Pancreas (tissue), 10 donors: ENCODE results near the gene DLGAP1. TPM values are rescaled to one million over a fixed set of nuclear protein-coding genes. Genes with fewer than 3 reads are reported as not detected.
A peak's percentile ranks its signal among the peaks of the same experiment; 100 is the strongest.

Experiments
- ATAC-seq, 4 donors: fragments of 200-7000 bp; cut with Tn5 transposase; one replicate each; pipeline versions ENCODE4 v1.8.0 to v1.9.1; 2020; ENCODE audit warnings: mild to moderate bottlenecking in 4 of 4, moderate library complexity in 4 of 4
- DNase-seq, 6 donors: peaks; one replicate each; pipeline ENCODE4 v3.0.0-alpha.2; 2020
- FAIRE-seq: peaks from 2 replicates; lab custom pipeline; 2012; peaks lifted over from hg19 to GRCh38; lab: Jason Lieb, UNC
- H3K27ac ChIP-seq, 4 donors: fragments of 200-600 bp; sonication (generic); 1 replicate in 3 of 4; 2 replicates in 1 of 4; pipeline versions ENCODE4 v1.5.0 to v1.8.0; 2020
- H3K27me3 ChIP-seq, 4 donors: fragments of 200-600 bp; one replicate each; pipeline ENCODE4 v1.8.0; 2021
- H3K36me3 ChIP-seq, 3 donors: fragments of 200-600 bp; sonication (generic) in 1 of 3; one replicate each; pipeline versions ENCODE4 v1.5.0 to v1.8.0; 2020 to 2021
- H3K4me1 ChIP-seq, 3 donors: fragments of 200-600 bp; one replicate each; pipeline ENCODE4 v1.8.0; 2021
- H3K4me3 ChIP-seq, 4 donors: fragments of 200-600 bp; sonication (generic) in 2 of 4; one replicate each; pipeline versions ENCODE4 v1.5.0 to v1.8.0; 2020 to 2021
- H3K9me3 ChIP-seq, 4 donors: fragments of 200-600 bp; one replicate each; pipeline ENCODE4 v1.8.0; 2021
- CTCF ChIP-seq, 4 donors: fragments of 200-600 bp; sonication (generic) in 3 of 4; IDR thresholded peaks; one replicate each; pipeline versions ENCODE4 v1.5.0 to v1.8.0; 2021; ENCODE audit warnings: antibody characterized with exemption in 4 of 4
- WGBS, 2 donors: extraction: QIAGEN DNeasy Blood & Tissue Kit; methylation state at CpG; one replicate each; pipeline ENCODE4 v1.1.7; 2013; 5-methylcytosine and 5-hydroxymethylcytosine counted together
- intact Hi-C, 3 donors: fragments of 100-400 bp; cut with DNase I; formaldehyde crosslinking; loops; one replicate each; pipeline versions ENCODE4 v1.11.1 to v1.14.2; 2022
- polyA plus RNA-seq, 2 donors: library from polyadenylated mRNA; stranded (reverse); fragments of 200-250 nt; gene quantifications; one replicate each; pipeline ENCODE4 v1.2.3, GENCODE V29; 2013
- total RNA-seq, 6 donors: library from RNA; stranded (reverse); fragmentation: NEBNext Ultra II Directional in 4 of 6; extraction: Animal tissue kit (Norgen Biotek cat#: 25700) in 4 of 6; gene quantifications; one replicate each; pipeline versions ENCODE4 v1.2.1 to v1.2.4, GENCODE V29; 2021 to 2023
- donor health status: healthy with polysubstance abuse.
- donor health status: DM: no; HTN: no; CAD: no; lungs with moderate emphysema.
- donor health status: DM: no; HTN: no; CAD: no.
- donor health status: control.
- donor health status: control.
- donor health status: Bipolar disorder and iron deficiency.
- donor health status: DM: yes; HTN: yes; CAD: no.
- donor health status: DM: no; HTN: no; CAD: no.
- donor health status: DM: no; HTN: no; CAD: no.
- donor health status: DM: yes; HTN: yes; CAD: no.

The DLGAP1 gene
- total and polyA plus RNA-seq, 8 donors, result 0.12 to 0.62 (median 0.30) TPM; not detected in 2

DNA sequence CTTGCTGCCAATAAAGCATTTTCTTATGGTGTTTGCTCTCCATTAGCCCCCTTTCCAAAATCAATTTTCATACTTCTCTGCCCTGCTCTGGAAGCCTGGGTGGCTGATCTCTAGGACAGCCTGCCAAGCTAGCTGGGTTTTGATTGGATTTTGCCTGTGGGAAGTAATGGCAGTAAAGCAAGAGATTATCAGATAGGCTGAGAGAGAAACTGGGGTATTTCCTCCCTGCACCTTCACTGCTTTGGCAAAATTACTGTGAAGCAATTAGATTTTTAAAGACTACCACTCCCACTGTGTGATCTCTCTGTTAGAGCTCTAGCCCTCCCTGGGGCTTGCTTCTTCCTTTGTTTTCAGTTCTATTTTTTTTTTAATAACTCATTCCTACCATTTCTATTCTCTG lies 223.8 kb downstream of the DLGAP1 start:
- no peak for TF ChIP-seq CTCF (IDR thresholded peaks at IDR 0.05)
- no peaks in the 10 kb centered on the region for H3K9me3 ChIP-seq
- H3K4me1 ChIP-seq, result no peaks in the 10 kb centered on the region
- no peak overlapping the region for H3K27ac ChIP-seq
- no peaks in the 10 kb centered on the region for H3K36me3 ChIP-seq
- DNase-seq, result no peak
- FAIRE-seq, result no peak
- intact Hi-C loops, result no loop called here
- ATAC-seq, result no peak
- H3K27me3 ChIP-seq, result no peaks in the 10 kb centered on the region
- H3K4me3 ChIP-seq, result no peak overlapping the region

DNA sequence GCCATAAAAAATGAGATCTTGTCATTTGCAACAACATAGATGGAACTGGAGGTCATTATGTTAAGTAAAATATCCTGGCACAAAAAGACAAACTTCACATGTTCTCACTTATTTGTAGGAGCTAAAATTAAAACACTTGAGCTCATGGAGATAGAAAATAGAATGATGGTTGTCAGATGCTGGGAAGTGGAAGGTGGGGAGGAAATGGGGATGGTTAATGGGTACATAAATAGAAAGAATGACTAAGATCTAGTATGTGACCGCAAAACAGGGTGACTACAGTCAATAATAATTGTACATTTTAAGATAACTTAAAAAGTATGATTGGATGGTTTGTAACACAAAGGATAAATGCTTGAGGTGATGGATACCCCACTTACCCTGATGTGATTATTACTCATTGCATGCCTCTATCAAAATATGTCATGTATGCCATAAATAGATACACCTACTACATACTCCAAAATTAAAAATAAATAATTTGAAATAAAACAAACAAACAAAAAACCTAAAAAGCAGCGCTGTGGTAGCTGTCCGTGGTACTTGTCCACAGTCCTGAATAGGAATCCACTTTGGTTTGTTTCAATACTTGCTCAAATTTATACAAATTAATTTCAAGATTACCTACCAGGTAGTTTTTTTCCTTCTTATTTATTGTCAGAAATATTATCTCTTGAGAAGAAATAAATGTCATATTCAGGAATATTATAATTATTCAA lies 224.5 kb downstream of the DLGAP1 start:
- no peak for DNase-seq
- TF ChIP-seq CTCF (IDR thresholded peaks at IDR 0.05), result no peak
- Histone ChIP-seq H3K4me3 (no peak overlapping the region), H3K4me1 (no peaks in the 10 kb centered on the region), H3K36me3 (no peaks in the 10 kb centered on the region), H3K27me3 (no peaks in the 10 kb centered on the region), H3K27ac (no peak overlapping the region), H3K9me3 (no peaks in the 10 kb centered on the region)
- ATAC-seq, result no peak
- intact Hi-C loops, result no loop called here
- no peak for FAIRE-seq
- 72 to 83% methylated on average over 3 of the region's 3 CpGs for WGBS, 2 donors

DNA sequence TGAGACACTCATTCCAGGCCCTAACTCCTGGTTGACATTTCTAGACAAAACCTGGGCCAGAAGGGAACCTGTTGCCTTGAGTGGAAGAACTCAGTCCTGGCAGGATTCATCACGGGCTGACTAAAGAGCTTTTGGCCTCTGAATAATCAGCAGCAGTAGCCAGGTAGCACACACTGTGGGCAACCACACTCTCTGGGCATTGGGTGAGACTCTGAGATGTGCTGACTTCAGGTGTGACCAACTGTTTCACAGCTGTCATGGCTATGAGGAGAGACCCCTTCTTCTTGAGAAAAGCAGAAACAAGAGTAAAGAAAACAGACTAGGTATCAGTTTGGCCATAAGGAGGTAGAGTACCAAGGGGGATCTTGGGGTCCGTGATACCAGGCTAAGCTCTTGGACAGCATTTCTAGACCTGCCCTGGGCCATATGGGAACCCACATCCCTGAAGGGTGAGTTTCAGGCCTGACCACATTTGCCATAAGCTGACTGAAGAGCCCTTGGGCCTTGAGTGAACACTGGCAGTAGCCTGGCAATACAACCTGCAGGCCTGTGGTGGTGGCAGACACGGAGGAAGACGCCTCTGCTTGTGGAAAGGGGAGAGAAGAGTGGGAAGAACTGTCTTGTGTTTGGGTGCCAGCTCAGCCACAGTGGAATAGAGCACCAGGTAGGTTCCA lies 230.9 kb downstream of the DLGAP1 start:
- FAIRE-seq (no peak), DNase-seq (peak in 1 of 6 donors; percentile 15), ATAC-seq (no peak)
- H3K4me3 ChIP-seq, result no peak overlapping the region
- no peaks in the 10 kb centered on the region for H3K27me3 ChIP-seq
- WGBS, 2 donors, result 72 to 79% methylated on average over 4 of the region's 4 CpGs
- H3K27ac ChIP-seq, result no peak overlapping the region
- H3K36me3 ChIP-seq, result no peaks in the 10 kb centered on the region
- H3K4me1 ChIP-seq, result no peaks in the 10 kb centered on the region
- no peaks in the 10 kb centered on the region for H3K9me3 ChIP-seq
- no peak for TF ChIP-seq CTCF (IDR thresholded peaks at IDR 0.05)
- intact Hi-C loops, result no loop called here

DNA sequence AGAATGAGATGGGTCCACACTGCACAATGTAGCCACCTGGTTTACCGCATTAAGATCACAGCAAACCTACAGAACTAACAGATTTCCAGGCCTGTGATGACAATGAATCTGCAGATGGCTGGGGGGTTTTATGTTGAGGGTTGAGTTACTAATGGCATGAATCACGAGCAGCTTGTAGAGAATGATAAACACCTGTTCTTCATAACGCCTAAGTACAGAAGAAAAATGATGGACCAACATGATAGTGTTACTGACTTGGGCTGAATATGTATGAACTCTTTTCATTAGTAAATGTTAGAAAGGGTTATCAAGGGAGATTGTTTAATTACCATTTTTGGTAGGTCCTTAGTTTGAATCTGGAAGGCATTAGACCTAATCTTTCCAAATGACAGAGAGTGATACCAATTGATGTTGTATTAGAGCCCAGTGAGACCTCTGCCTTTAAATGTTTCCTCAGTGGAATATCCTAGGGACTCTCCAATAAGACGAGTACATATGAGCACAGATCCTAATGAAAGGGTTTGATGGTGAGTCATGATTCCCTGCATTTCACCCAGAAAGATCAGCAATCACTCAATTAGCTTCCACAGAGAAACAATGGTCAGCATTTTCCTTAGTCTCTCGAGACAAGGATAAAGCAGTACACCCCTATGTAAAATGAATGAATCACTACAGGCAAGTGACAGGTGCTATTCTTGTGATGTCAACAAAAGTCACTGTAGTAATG lies 243.8 kb downstream of the DLGAP1 start:
- TF ChIP-seq CTCF (IDR thresholded peaks at IDR 0.05), result no peak
- H3K9me3 ChIP-seq, result no peaks in the 10 kb centered on the region
- H3K27ac ChIP-seq, result no peak overlapping the region
- no peaks in the 10 kb centered on the region for H3K4me1 ChIP-seq
- WGBS, 2 donors, result 67 to 72% methylated on average over 5 of the region's 5 CpGs
- ATAC-seq (no peak), FAIRE-seq (no peak), DNase-seq (no peak)
- intact Hi-C loops, result no loop called here
- H3K36me3 ChIP-seq, result no peaks in the 10 kb centered on the region
- no peaks in the 10 kb centered on the region for H3K27me3 ChIP-seq
- no peak overlapping the region for H3K4me3 ChIP-seq
